ENCODE results near the gene RASA3. TPM values are rescaled to one million over a fixed set of nuclear protein-coding genes. Genes with fewer than 3 reads are reported as not detected.

The RASA3 gene
- total RNA-seq, 1 experiment from 2014 or later = 22.3 TPM

DNA sequence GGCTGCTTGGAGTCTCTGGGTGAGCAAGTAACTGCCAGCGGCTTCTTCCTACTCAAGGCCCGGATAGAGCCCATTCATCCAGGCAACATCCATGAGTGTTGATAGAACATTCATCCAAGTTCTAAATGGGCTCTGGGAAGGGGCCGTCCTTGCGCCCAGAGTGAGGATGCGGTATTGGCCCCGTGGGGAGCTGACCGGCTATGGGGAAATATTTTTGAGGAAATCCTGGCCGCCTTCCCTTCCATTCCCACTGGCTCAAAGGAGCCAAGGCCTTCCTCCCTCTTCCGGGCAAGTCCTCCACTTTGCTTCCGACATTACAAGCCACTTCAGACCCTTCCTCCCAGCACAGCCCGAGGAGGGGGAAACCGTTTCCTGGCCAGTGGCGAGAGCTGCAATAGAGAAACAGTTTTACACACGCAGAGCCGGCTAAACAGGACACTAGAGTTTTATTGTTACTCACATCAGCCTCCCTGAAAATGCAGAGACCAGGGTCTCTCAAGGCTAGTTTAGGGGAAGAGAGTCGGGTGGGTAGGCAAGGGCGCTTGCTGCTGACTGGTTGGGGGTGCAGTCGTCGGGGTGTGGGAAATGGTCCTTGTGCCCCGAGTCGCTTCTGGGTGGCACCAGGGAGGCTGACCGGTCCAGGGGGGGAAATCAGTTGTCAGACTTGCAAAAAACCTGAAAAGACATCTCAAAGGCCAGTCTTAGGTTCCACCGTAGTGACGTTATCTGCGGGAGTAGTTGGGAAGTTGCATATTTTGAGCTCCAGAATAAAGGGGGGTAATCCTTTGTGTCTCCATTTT lies 196.1 kb downstream of the RASA3 start:
- ChIA-PET CTCF (interaction anchor here (1.7 kb wide), 2 partner anchors 11 to 80 kb away, joined by 3 to 9 read pairs; no protein-coding TSS in a partner anchor), POLR2A (no interaction called here)
- Mint-ChIP-seq H3K4me3 (no peak overlapping the region), H3K9me3 (no peaks in the 10 kb centered on the region), H3K27me3 (ENCODE audit: low read depth) (no peaks in the 10 kb centered on the region; the same call in 1 of the 2 replicates), H3K27ac (peak overlapping the region; percentile 78; the same call in 1 of the 2 replicates), H3K36me3 (no peaks in the 10 kb centered on the region), H3K4me1 (0 out of 2 replicates have a peak, but pooled peaks cover 6% of the 10 kb centered on the region)
- ATAC-seq = no peak
- TF ChIP-seq, protein P1, sequence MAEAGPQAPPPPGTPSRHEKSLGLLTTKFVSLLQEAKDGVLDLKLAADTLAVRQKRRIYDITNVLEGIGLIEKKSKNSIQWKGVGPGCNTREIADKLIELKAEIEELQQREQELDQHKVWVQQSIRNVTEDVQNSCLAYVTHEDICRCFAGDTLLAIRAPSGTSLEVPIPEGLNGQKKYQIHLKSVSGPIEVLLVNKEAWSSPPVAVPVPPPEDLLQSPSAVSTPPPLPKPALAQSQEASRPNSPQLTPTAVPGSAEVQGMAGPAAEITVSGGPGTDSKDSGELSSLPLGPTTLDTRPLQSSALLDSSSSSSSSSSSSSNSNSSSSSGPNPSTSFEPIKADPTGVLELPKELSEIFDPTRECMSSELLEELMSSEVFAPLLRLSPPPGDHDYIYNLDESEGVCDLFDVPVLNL (CRISPR knock-in tag; IDR thresholded peaks at IDR 0.05; ENCODE audit: borderline replicate concordance, low read depth) = no peak
- no peak for TF ChIP-seq ZBTB21 (CRISPR knock-in tag; IDR thresholded peaks at IDR 0.05; ENCODE audit: borderline replicate concordance)
- no peak for TF ChIP-seq ZNF317 (CRISPR knock-in tag; IDR thresholded peaks at IDR 0.05; ENCODE audit: borderline replicate concordance, low read depth)
- no peak for TF ChIP-seq RELA (CRISPR knock-in tag; IDR thresholded peaks at IDR 0.05; ENCODE audit: borderline replicate concordance)
- TF ChIP-seq ZNF281 (CRISPR knock-in tag; IDR thresholded peaks at IDR 0.05) = no peak
- no peak for TF ChIP-seq SMAD4 (CRISPR knock-in tag; IDR thresholded peaks at IDR 0.05)
- no peak for DNase-seq (ENCODE audit: low spot score)

DNA sequence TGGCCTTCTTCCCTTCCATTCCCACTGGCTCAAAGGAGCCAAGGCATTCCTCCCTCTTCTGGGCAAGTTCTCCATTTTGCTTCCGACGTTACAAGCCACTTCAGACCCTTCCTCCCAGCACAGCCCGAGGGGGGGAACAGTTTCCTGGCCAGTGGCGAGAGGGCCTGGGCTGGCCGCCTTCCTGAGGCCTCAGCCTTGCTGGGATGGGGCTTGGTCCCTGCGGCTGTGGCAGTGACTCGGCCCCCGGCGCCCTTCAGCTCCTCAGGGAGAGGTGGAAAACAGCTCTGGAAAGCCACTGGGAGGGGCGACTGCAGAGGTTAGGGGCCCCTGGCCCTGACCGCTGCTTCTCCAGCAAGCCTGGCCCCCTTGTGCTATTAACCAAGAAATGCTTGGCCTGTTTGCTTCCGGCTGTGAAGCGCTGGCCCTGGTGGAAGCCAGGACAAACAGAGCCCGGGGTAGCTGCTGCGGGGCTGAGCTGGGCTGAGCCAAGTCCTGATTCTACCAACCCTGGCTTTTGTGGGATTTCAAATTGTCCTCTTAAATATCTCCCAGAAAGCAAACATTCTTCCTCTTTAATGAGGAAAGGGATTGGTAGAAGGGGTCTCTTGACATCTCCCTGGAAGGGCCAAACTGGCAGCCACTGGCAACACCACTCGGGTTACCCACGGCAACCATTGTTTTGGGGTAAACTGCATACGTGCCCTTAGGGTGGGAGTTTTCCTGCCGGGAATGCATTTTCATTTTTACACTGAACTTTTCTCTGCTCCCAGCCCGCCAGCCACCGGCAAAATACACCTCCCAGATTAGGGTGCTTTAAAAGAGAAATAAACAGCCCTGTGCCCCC lies 197.2 kb downstream of the RASA3 start:
- Mint-ChIP-seq H3K27me3 (ENCODE audit: low read depth) (no peaks in the 10 kb centered on the region; the same call in 1 of the 2 replicates), H3K9me3 (no peaks in the 10 kb centered on the region), H3K4me1 (0 out of 2 replicates have a peak, but pooled peaks cover 6% of the 10 kb centered on the region), H3K4me3 (no peak overlapping the region), H3K36me3 (no peaks in the 10 kb centered on the region), H3K27ac (peak overlapping the region; percentile 19; the same call in 1 of the 2 replicates)
- POLR2A ChIA-PET = no interaction called here
- ATAC-seq (peak; percentile 71), DNase-seq (ENCODE audit: low spot score) (peak; percentile 38)
- CTCF ChIA-PET = interaction anchor here (0.8 to 1.7 kb wide), 4 partner anchors 12 to 194 kb away, joined by 3 to 9 read pairs (median 3); no protein-coding TSS in a partner anchor
- TF ChIP-seq ZNF416 (CRISPR knock-in tag; IDR thresholded peaks at IDR 0.05) (no peak), JUN (CRISPR knock-in tag; IDR thresholded peaks at IDR 0.05) (no peak), OVOL2 (CRISPR knock-in tag; IDR thresholded peaks at IDR 0.05; ENCODE audit: borderline replicate concordance) (no peak), KAT7 (CRISPR knock-in tag; IDR thresholded peaks at IDR 0.05; ENCODE audit: borderline replicate concordance) (no peak), ZNF396 (CRISPR knock-in tag; IDR thresholded peaks at IDR 0.05; ENCODE audit: borderline replicate concordance) (no peak), ZNF512 (CRISPR knock-in tag; IDR thresholded peaks at IDR 0.05; ENCODE audit: borderline replicate concordance) (no peak), GTF2I (CRISPR knock-in tag; conservative IDR thresholded peaks at IDR 0.05) (no peak), MLX (CRISPR knock-in tag; IDR thresholded peaks at IDR 0.05) (no peak), NR1H2 (CRISPR knock-in tag; IDR thresholded peaks at IDR 0.05) (no peak), IRF2 (CRISPR knock-in tag; IDR thresholded peaks at IDR 0.05; ENCODE audit: borderline replicate concordance, low read depth) (no peak), TEAD4 (CRISPR knock-in tag; IDR thresholded peaks at IDR 0.05) (no peak), MXD4 (CRISPR knock-in tag; IDR thresholded peaks at IDR 0.05; ENCODE audit: borderline replicate concordance) (no peak)
- TF ChIP-seq, protein P2, sequence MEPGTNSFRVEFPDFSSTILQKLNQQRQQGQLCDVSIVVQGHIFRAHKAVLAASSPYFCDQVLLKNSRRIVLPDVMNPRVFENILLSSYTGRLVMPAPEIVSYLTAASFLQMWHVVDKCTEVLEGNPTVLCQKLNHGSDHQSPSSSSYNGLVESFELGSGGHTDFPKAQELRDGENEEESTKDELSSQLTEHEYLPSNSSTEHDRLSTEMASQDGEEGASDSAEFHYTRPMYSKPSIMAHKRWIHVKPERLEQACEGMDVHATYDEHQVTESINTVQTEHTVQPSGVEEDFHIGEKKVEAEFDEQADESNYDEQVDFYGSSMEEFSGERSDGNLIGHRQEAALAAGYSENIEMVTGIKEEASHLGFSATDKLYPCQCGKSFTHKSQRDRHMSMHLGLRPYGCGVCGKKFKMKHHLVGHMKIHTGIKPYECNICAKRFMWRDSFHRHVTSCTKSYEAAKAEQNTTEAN (CRISPR knock-in tag; IDR thresholded peaks at IDR 0.05) = no peak
- TF ChIP-seq, protein P3, sequence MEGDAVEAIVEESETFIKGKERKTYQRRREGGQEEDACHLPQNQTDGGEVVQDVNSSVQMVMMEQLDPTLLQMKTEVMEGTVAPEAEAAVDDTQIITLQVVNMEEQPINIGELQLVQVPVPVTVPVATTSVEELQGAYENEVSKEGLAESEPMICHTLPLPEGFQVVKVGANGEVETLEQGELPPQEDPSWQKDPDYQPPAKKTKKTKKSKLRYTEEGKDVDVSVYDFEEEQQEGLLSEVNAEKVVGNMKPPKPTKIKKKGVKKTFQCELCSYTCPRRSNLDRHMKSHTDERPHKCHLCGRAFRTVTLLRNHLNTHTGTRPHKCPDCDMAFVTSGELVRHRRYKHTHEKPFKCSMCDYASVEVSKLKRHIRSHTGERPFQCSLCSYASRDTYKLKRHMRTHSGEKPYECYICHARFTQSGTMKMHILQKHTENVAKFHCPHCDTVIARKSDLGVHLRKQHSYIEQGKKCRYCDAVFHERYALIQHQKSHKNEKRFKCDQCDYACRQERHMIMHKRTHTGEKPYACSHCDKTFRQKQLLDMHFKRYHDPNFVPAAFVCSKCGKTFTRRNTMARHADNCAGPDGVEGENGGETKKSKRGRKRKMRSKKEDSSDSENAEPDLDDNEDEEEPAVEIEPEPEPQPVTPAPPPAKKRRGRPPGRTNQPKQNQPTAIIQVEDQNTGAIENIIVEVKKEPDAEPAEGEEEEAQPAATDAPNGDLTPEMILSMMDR (IDR thresholded peaks at IDR 0.05) = no peak
